OCI-M1 (cell line): ENCODE data around the gene SRRM2.

Source experiments
- DNase-seq: peaks from one replicate; lab custom pipeline; 2025; lab: John Stamatoyannopoulos, UW

The SRRM2 gene

DNA sequence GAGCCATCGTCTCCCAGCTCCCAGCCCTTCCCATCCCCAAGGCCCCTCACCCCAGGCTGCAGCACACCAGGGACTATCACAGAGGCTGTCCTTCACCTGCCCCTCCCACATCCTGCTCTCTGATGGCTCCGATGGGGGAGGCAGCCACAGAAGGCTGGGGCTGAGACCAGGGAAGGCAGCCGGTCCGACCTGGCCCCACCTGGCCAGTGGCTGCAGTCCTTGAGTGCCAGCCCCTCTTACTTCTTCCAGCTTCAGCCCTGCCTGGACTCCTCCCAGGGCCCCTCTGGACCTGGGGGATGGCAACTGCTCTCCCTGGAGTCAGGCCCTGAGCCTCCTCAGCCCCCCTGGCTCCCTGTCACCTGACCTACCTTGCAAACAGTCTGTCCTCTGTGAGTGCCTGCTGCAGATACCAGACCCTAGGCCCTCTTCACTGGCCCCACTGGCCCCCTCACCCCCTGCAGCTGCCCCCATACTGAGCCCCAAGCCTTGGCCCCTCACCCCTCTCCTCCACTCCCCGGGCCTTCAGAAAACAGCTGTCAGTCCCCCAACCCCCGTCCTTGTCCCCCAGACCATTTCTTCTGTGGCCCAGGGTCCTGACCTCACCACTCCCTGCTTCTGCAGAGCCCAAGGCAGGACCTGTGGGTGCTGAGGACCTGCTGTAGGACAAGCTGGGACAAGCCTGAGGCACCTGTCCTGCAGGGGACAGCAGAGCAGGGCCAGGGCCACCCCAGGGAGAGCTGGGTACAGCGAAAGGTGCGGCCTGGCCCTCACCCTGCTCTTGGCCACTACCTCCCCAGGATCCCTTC lies 12.6 kb upstream of the SRRM2 start:
- no peak for DNase-seq

DNA sequence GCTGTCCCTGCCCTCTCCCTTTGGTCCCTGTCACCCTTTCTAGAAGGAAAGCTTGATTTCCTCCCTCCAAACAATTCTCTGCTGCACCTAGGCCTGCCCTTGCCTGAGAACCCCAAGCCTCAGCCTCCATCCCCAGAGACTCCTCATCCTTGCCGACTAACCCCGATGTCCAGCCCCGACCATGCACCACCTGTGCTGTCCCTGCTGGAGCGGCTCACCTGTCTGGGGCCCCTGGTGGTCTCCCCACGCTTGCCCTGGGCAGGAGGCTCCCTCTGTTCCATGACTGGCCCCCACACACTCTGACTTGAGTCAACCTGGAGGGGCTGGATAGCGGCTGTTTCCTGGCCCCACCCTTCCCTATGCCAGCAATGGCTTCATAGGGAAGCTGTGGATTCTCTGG lies 12.0 kb upstream of the SRRM2 start:
- DNase-seq: no peak

DNA sequence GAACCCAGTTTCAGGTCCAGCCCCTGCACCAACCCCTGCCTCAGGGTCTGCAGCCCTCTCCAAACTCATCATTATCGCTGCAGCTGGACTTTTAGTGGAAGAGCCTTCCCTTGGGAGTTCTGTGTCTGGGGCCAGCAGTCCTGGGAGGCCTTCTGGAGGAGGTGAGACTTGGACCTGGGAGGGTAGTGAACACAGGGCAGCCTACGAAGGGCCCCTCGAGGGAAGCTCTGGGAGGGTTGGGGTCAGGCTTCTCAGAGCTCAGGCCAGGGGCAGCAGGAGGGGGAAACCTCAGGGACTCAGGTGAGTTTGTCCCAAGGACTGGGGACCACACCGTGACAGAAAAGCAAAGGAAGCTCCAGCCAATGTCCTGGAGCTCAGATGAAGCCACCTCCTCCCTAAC lies 11.3 kb upstream of the SRRM2 start:
- DNase-seq: no peak

DNA sequence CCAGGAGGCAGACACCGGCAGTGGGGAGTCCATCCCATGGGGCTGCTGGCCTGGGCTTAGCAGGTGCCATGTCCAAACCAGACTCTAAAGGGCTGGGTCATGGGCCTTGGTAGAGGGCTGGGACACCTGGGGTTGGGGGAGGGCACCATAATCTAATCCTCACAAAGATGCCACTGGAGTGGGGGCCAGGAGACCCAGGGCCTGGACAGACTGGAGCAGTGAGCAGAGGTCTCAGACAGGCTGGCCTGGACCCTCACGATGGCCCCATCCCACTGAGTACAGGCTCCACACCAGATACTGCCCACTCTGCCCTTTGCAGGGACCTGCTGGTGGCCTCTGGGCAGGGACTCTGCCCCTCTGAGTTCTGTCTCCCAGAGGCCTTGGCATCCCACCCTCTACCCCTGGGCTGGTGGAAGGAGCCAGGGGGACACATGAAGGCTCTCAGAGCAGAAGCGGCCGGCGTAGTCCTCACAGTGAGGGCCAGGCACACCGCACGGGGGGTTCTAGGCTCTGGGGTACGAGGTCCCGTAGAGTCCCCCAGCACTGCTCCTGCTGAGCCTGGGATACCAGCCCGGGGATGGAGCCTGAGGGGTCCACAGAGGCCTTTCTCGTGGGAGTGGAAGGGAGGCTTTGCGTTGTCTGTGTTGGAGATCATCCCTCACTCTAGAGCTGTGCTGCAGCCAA lies 10.0 kb upstream of the SRRM2 start:
- no peak for DNase-seq

DNA sequence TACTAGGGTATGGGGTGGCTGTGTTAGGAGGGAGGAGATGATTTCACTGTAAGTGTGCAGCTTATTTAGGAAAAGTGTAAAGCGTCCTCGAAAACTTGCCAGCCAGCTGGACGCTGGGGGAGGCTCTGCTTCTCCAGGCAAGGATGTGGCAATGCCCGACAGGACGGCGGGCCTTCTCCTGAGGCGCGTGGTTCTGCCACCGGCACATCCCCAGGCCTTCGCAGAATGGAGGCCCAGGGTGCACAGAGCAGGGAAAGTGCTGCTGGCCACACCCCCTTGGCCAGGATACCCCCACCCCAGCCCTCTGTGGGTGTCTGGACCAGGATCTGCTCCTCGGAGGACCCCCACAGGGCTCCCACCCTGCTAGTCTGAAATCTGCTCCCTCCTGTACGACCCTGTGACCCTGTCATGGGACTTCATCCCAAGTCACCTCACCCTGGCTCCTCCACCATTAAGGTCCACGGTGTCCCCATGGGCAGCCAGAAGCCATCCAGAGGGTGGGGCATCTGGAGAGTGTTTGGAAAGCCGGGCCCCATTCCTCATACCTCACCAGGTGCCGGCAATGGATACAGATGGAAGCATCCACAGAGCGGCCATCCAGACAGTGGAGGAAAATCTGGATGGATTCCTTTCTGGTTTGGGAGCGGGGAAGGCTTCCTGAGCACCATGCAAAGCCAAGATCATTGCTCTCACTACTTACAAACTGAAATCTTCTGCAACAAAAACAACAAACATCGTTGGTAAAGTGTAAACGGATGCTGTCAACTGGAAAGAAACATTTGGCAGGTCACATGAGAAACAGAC lies 9.2 kb upstream of the SRRM2 start:
- DNase-seq: no peak

DNA sequence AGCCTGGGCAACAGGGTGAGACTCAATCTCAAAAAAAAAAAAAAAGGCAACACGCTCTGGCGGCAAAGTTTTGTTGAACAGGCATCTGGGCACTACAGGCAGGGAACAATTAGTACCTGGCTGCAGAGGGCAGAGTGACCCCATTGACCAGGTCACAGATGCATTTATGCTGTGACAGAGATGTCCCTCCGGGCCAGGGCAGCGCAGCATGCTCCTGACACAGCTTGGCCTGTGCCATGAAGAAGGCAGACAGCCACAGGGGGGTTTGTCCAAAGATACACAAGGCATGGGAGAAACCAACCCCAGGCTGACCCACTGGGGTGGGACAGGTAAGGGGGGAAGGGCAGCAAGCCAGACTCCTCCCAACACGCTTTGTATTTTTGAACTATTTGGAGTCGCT lies 7.7 kb upstream of the SRRM2 start:
- DNase-seq: no peak

DNA sequence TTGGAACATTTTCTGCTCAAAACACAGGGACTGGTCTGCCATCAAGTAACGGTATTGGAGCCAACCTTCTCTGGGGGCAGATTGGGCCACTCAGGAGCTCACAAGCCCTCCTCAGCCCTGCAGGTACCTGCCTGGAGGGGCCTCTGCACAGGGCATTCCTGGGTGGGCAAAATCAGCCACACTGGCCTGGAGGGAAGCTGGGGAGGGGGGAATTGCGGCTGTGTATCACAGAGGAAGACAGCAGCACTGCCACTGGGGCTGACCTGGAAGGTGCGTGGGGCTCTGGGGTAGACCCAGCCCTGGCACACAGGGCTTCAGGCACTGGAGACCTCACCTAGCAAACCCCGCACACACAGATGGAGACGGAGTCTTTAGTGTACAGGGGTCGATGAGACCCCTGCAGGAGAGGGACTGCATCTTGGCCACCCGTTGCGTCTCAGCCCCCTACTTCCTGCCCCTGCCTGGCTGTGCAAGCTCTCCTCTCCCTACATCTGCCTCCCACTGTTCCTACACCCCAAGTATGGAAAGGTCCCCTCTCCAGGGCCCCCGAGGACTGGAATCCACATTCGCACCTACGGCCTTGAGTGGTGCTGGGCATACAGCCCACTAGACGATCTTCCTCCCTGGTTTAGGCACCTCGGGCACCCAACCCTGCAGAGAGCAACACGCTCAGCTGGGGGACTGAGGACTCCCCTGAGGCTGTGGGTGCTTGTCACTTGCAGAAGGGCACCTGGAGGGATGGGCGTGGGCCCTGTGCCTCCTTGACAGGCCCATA lies 7.1 kb upstream of the SRRM2 start:
- DNase-seq: no peak

DNA sequence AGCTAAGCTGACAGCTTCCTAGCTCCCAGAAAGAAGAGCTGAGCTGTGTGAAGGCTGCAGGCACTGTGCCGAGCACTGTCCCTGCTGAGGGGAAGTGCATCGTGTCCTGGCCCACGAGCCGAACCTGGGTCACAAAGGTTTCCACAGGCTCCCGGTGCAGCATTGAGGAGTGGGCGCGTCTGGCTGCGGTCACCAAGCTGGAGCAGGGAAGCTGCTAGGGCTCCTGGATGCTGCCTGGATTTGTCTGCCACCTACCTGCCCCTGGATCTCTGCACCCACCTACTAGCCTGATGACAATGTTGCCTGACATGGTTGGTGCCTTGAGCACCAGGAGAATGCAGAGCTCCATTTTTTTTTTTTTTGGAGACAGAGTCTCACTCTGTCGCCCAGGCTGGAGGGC lies 6.5 kb upstream of the SRRM2 start:
- DNase-seq: no peak

DNA sequence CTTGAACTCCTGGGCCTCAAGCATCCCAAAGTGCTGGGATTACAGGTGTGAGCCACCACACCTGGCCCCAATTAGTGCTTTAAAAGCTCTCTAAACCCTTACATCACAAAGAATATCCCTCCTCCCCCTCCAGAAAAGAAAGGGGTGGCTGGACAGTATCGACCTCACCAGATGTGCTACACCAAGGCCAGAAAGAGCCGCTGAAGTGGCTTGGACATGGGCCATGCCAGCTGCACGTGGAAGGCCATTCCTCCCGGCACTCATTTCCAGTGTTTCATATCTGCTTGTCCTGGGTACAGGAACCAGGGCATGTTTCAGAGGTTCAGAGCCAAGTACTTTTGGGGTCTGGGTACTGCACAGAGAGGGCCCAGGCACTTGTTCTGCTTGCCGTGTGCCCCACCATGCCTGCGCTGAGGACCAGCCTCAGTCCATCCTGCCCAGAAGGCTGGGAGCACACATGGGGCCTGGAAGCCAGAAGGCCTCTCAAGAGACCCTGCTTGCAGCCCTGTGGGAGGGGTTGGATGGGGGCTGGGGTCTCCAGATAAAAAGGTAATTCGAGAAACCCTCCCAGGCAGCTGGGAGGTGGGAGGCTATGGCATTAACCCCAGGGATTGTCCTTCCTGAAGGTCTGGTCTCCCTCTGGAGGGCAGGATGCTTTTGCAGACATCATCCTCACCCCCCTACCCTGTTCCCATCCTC lies 3.5 kb upstream of the SRRM2 start:
- no peak for DNase-seq

DNA sequence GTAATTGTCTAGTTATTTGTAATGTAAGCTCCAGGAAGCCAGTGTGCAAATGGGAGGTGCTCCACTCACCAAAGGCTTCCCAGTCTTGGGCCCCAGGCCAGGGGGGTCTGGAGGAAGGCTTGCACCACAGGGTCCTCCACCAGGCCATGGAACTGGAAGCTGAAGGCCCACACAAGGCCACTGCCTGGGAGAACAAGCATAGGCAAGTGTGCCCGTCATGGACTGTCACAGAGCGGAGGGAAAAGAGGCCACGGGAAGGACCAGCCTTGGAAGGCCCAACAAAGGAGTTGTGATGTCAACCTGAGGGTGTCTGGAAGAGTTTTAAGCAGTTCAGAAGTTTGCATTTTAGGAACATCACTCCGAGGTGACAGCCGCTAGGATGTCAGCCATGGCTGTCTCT lies 3.0 kb upstream of the SRRM2 start:
- no peak for DNase-seq

DNA sequence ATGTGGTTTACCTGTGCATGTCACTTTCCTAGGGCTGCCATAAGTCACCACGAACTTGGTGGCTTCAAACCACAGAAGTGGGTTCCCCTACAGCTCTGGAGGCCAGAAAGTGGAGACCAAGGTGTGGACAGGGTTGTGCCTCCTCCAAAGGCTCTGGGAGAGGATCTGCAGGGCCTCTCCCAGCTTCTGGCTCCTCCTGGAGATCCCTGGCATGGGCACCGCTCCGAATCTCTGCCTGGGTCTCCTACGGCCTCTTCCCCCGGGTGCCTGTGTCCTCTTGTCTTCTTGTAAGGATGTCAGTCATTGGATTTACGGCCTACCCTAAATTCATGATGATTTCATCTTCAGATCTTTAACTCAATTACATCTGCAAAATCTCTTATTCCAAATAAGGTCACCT lies 2.5 kb upstream of the SRRM2 start:
- DNase-seq: no peak

DNA sequence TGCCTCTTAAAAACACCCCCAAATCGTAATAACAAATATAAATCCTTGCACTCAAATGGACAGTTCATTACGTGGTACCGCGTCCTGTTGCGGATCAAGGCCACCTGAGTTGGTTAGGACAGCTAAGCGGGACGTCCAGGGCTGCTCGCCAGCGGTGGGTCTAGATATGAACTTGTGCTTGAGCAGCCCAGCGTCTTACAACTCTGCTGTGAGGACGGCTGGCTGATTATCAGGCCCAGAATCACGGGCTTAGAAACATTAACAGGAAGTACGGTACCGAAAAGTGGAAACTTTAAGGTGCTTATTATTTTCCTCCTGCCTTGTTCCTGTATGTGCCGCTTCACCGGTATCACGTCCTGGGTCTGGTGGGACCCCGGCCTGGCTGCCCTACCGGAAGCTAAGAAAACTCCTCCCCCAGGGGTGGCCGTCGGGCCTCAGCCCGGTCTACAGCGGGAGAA lies 832 bp upstream of the SRRM2 start:
- DNase-seq: peak; percentile 93

DNA sequence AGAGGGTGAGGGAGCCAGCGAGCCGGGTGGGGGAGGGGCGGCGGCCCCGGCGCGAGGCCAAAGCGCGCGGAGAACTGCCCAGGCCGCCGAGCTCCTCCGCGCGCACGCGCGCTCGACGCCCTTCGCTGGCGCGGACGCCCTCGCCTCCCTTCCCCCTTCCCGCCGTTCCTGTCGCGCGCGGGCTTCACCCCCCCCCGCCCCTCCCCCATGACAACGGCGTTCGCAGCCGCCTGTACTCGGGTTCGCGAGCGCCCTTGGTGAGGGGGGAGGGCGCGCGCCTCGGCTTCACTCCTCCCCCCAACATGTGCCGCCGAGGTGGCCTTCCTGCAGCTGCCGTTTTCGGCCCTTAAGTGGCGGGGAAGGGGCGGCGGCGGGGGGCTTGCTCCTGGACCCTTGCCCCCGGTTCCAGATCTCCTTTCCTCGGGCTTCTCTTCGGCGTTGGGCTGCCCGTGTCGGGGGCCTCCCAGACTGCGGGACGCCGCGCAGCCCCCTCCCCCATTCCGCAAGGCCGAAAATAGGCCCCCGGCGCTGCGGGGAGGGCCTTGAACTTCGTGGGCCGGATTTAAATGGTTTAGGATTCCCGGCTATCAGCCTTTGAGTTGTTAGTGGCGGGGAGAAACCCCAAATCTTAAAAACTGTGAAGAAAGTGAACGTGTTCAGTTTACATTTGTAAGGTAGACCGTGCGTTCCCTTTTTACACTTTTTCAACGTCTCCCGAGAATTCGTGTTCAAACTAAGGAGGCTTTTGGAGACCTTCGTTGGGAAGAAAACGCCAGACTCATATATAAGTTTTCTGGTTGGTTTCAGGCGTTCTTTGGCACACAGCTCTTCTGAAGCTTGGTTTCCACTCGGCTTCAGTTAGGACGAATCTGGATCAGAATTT lies 653 bp downstream of the SRRM2 start:
- DNase-seq: peak; percentile 93

DNA sequence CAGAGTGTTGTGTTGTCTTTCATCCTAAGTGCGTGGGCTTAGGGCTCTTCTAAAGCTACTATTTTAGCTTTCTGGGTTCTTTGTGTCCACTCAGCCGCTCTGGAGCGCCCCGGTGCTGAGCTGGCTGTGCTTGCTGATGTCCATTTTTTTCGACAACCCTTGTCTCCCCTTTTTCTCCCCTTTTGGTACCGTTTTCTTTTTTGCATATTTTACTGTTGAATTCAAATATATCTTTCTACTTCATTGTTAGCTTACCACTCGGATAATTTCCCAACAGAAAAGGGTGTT lies 1.2 kb downstream of the SRRM2 start:
- DNase-seq: no peak

DNA sequence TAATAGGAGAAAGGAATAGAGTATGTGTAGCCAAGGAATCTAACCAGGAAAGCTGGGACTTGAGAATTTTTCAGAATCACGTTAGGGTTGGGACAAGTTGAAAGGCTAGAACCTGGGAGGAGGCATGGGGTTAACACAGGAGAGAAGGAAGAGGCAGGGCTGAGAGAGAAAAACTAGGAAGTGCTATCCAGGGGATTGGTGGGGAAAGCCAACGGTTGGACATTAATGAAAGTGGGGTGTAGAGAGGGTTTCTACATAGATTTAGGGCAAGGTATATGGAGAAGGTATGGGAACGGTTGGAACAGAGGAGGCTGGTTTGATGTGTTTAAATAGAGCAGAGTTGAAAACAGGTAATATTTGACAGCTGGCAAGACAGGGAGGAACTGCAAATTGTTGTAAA lies 2.7 kb downstream of the SRRM2 start:
- no peak for DNase-seq

DNA sequence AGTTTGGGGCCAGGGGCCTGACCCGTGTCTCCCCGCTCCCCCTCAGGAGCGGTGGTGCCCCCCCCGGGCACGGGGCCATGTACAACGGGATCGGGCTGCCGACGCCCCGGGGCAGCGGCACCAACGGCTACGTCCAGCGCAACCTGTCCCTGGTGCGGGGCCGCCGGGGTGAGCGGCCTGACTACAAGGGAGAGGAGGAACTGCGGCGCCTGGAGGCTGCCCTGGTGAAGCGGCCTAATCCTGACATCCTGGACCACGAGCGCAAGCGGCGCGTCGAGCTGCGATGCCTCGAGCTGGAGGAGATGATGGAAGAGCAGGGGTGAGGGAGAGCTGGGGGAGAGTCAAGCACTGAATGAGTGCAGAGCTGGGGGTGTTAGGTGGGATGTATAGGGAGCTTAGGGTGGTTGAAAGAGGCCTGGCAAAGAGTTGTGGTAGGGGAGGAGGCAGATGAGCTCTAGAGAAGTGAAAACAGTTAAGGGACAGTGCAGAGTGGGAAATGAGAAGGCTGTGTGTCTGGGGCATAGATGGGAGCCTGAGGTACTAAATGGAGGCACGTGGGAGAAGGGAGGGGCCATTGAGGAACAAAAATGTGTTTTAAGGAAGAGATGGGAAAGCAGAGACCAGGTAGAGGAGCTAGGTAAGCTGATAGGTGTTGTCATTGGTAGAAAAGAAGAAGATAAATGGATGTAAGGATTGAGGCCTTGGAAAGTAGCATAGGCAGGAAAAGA lies 4.0 kb downstream of the SRRM2 start:
- no peak for DNase-seq

DNA sequence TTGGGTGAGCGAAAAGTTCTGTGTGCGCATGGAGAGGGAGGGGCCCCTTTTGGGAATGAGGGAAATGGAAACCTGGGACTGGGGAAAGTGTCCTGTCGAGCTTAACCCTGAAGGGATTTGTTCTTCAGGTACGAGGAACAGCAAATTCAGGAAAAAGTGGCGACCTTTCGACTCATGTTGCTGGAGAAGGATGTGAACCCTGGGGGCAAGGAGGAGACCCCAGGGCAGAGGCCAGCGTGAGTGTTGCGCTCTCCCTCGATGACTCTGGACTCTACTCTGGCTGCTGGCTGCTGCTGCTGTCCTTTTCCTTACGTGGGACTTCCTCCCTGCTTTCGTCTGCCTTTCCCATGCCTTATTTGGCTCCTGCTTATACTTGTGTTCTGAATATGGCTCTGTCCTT lies 4.9 kb downstream of the SRRM2 start:
- no peak for DNase-seq

DNA sequence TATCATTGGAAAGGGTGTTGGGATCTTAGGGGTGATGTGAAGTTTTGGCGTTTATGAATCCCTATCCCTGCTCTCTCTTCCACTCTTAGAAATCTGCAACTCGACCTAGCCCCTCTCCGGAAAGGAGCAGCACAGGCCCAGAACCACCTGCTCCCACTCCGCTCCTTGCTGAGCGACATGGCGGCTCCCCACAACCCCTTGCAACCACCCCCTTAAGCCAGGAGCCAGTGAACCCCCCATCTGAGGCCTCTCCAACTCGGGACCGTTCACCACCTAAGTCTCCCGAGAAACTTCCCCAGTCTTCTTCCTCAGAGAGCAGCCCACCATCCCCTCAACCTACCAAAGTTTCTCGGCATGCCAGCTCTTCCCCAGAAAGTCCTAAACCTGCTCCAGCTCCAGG lies 9.0 kb downstream of the SRRM2 start:
- DNase-seq: no peak

DNA sequence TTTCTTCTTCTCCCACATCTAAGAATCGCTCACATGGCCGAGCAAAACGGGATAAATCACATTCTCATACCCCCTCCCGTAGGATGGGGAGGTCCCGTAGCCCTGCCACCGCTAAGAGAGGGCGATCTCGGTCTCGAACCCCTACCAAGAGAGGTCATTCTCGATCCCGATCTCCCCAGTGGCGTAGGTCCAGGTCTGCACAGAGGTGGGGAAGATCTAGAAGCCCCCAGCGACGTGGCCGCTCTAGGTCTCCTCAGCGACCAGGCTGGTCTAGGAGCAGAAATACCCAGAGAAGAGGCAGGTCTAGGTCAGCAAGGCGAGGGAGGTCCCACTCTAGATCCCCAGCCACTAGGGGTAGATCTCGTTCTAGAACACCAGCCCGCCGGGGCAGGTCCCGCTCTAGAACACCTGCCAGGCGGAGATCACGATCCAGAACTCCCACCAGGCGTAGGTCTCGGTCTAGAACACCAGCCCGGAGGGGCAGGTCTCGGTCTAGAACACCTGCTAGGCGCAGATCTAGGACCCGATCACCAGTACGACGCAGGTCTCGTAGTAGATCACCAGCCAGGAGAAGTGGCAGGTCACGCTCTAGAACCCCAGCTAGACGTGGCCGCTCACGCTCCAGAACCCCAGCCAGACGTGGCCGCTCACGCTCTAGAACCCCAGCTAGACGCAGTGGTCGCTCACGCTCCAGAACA lies 9.6 kb downstream of the SRRM2 start:
- DNase-seq: no peak
